ENCODE measurements around the gene CDKAL1.
"Not testable (repeated sequence)": the region's sequence is repeated elsewhere in the genome, so short reads cannot be mapped to it uniquely, and the experiment has no call there.

CDKAL1 gene

GRCh38 chr6:20921578-20921977, 387.3 kb downstream of the CDKAL1 start:
- no peak overlapping the region for H3K27ac ChIP-seq (replicated peaks)
- TF ChIP-seq SPI1 (IDR thresholded peaks at IDR 0.05; ENCODE audit: borderline replicate concordance, low read depth): no peak
- TF ChIP-seq, protein P1, sequence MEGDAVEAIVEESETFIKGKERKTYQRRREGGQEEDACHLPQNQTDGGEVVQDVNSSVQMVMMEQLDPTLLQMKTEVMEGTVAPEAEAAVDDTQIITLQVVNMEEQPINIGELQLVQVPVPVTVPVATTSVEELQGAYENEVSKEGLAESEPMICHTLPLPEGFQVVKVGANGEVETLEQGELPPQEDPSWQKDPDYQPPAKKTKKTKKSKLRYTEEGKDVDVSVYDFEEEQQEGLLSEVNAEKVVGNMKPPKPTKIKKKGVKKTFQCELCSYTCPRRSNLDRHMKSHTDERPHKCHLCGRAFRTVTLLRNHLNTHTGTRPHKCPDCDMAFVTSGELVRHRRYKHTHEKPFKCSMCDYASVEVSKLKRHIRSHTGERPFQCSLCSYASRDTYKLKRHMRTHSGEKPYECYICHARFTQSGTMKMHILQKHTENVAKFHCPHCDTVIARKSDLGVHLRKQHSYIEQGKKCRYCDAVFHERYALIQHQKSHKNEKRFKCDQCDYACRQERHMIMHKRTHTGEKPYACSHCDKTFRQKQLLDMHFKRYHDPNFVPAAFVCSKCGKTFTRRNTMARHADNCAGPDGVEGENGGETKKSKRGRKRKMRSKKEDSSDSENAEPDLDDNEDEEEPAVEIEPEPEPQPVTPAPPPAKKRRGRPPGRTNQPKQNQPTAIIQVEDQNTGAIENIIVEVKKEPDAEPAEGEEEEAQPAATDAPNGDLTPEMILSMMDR (IDR thresholded peaks at IDR 0.05; ENCODE audit: insufficient read depth, low read length): no peak
- TF ChIP-seq REST (IDR thresholded peaks at IDR 0.05; ENCODE audit: insufficient replicate concordance, low read depth): no peak
- TF ChIP-seq GABPA (IDR thresholded peaks at IDR 0.05; ENCODE audit: low read depth): no peak
- no peak for TF ChIP-seq POLR2AphosphoS5 (IDR thresholded peaks at IDR 0.05; ENCODE audit: low read depth)
- H3K27me3 ChIP-seq (ENCODE audit: insufficient read depth, poor library complexity, severe bottlenecking): no peaks in the 10 kb centered on the region
- no peak for DNase-seq (ENCODE audit: low read depth in 1 of 2, low spot score in 1 of 2)
- no peak overlapping the region for H3K4me3 ChIP-seq (replicated peaks; ENCODE audit: insufficient read depth, low read length)

- H3K27me3 ChIP-seq (ENCODE audit: insufficient read depth, poor library complexity, severe bottlenecking): no peaks in the 10 kb centered on the region
- DNase-seq (ENCODE audit: low read depth in 1 of 2, low spot score in 1 of 2): no peak
- H3K27ac ChIP-seq (replicated peaks): no peak overlapping the region
- no peak overlapping the region for H3K4me3 ChIP-seq (replicated peaks; ENCODE audit: insufficient read depth, low read length)
- TF ChIP-seq, protein P1 (IDR thresholded peaks at IDR 0.05; ENCODE audit: insufficient read depth, low read length): no peak
- no peak for TF ChIP-seq SPI1 (IDR thresholded peaks at IDR 0.05; ENCODE audit: borderline replicate concordance, low read depth)
Measured at GRCh38 chr6:20922743-20923142, 388.5 kb downstream of the CDKAL1 start.

- not testable (repeated sequence) for H3K27me3 ChIP-seq (ENCODE audit: insufficient read depth, poor library complexity, severe bottlenecking); H3K4me3 ChIP-seq (replicated peaks; ENCODE audit: insufficient read depth, low read length); DNase-seq (ENCODE audit: low read depth in 1 of 2, low spot score in 1 of 2); H3K27ac ChIP-seq (replicated peaks)
Measured at GRCh38 chr6:20924094-20924493, 389.8 kb downstream of the CDKAL1 start.

- Histone ChIP-seq H3K27ac (replicated peaks) (no peak overlapping the region), H3K27me3 (ENCODE audit: insufficient read depth, poor library complexity, severe bottlenecking) (no peaks in the 10 kb centered on the region), H3K4me3 (replicated peaks; ENCODE audit: insufficient read depth, low read length) (no peak overlapping the region)
- no peak for DNase-seq (ENCODE audit: low read depth in 1 of 2, low spot score in 1 of 2)
- TF ChIP-seq REST (IDR thresholded peaks at IDR 0.05; ENCODE audit: insufficient replicate concordance, low read depth) (no peak), GABPA (IDR thresholded peaks at IDR 0.05; ENCODE audit: low read depth) (no peak), SPI1 (IDR thresholded peaks at IDR 0.05; ENCODE audit: borderline replicate concordance, low read depth) (no peak), POLR2AphosphoS5 (IDR thresholded peaks at IDR 0.05; ENCODE audit: low read depth) (no peak)
- TF ChIP-seq, protein P1 (IDR thresholded peaks at IDR 0.05; ENCODE audit: insufficient read depth, low read length): no peak
Measured at GRCh38 chr6:20924911-20925543, 390.8 kb downstream of the CDKAL1 start.
